Activated CD4-positive, alpha-beta T cell treated with anti-CD3 and anti-CD28 coated beads, Interleukin-2, Interleukin-4, amounts not matched to agents 100 ng/mL and 50 ng/mL, durations not matched to agents 16 hours and 8 hours (primary cell): ENCODE results near the gene PHETA1.
"Not testable (repeated sequence)": the region's sequence is repeated elsewhere in the genome, so short reads cannot be mapped to it uniquely, and the experiment has no call there.

ENCODE experiments used
- DNase-seq: peaks from one replicate; pipeline ENCODE4 v3.0.0-alpha.2; 2020; ENCODE audit warnings: low spot score

PHETA1 gene

GRCh38 chr12:111349748-111350520 lies 19.0 kb downstream of the PHETA1 start:
- no peak for DNase-seq

GRCh38 chr12:111349101-111349747 lies 19.7 kb downstream of the PHETA1 start:
- no peak for DNase-seq

DNA sequence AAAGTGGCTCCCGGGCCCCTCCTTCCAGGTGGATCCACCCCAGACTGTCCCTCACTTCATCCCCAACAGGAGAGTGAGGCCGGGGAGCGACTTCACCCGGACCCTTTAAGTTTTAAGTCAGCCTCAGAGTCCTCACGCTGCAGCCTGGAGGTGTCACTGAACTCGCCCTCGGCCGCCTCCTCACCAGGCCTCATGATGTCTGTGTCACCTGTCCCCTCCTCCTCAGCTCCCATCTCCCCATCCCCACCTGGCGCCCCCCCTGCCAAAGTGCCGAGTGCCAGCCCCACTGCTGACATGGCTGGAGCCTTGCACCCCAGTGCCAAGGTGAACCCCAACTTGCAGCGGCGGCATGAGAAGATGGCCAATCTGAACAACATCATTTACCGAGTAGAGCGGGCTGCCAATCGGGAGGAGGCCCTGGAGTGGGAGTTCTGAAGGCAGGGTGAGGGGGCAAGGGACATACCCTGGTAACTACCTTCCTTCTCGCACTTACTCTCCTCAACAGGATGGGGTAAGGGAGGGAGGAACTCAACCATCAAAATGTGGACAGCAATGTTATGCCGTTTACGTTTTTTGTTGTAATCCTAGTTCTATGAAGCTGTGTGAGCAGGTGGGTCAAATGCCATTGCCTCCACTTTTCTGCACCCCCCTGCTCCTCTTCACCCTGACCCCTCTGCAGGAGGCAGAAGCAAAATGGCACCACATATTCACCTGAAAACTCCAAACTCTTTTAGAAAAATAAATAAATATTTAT lies 20.8 kb downstream of the PHETA1 start:
- no peak for DNase-seq

DNA sequence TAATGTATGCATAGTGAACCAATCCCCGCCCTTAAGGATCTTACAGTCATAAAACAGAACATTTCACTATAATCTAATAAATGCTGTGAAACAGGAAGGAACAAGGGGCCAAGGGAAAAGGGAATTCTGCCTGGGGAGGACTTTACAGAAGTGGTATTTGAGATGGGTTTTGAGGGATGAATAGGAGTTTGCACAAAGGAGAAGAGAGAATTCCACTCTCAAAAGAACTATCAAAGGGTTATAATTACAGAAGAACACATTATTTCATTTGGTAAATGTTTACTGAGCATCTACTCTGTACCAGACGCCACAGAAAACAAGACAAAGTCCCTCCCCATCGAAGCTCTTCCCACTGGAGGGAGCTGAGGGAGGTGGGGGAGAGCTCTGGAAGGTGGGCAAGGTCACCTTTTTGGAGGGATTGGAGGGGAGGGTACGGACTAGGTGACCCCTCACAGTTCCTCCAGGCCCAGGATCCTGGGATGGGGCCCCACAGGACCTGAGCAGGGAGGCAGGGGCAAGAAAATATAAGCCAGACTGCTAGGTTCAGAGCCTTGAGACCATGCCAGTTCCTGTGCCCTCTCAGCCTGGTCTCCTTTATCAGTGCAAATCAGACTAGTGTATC lies 24.5 kb downstream of the PHETA1 start:
- no peak for DNase-seq

DNA sequence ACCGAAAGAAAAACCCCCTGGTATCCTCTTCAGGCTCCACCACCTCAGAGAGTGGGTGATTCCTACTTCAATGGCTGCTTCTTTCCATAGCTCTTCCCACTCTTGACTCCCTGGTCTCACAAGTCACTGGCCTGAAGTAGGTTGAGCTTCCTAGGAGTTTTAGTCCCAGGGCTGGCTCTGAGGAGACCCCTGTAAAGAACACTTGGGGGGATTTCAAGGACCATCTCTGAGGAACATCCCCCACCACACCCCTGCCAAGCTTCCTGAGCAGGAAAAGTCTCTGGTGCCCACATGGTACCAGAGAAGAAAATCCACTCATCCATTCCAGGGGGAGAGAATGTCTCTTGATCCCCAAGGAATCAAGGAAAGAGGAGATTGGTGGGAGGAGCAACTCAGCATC lies 25.7 kb downstream of the PHETA1 start:
- no peak for DNase-seq

GRCh38 chr12:111342376-111342775 lies 26.5 kb downstream of the PHETA1 start:
- no peak for DNase-seq

DNA sequence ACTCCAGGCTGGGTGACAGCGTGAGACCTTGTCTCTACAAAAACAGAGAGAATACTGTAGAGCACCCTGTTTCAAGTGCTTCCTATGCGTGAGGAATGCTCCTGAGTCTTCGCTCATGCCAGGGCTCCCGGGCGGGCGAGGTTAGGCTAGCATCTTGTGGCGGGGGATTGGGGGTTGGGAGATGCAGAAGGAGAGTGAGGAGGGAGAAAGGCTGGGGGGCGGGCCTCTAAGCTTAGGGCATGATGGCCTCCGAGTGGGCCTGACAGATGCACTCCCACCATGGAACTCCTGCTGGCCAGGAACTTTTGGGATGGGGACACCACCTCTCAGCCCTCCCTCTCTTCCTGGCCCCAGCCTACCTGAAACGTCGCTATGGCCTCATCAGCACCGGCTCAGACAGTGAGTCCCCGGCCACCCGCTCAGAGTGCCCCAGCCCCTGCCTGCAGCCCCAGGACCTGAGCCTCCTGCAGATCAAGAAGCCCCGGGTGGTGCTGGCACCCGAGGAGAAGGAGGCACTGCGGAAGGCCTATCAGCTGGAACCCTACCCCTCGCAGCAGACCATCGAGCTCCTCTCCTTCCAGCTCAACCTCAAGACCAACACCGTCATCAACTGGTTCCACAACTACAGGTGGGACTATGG lies 27.3 kb downstream of the PHETA1 start:
- DNase-seq: no peak

DNA sequence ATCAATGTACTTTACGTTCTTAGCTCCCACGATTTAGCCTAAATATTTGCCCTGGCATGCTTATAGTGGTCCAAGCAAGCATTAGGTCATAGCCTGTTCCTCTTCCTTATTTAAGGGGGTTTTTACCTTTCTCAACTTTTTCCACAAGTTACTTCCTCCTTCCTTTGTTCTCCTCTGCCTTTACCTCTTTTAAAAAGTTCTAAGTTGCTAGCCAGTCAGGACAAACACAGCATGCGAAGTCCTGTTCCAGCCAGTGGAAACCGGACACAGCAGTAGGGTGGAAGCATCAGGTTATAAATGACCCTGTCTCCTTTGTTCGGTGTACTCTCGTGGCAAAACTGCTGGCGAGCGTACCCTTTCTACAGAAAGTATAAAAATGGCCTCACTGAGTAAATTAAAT lies 28.2 kb downstream of the PHETA1 start:
- DNase-seq: not testable (repeated sequence)

DNA sequence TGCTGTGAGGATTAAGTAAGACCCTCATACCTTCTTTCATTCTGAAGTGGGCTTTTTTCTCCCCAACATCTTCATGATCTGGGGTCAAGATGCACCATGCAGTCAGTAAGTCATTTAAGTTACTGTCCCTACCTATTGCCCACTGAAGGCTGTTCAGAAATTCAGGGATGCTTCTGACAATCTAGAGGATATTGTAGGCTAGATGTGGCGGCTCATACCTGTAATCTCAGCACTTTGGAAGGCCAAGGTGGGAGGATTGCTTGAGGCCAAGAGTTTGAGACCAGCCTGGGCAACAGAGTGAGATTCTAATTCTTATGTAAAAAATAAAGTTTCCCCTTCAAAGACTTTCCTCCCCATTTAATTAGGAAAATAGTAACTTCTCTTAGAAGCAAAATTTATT lies 28.7 kb downstream of the PHETA1 start:
- DNase-seq: no peak

DNA sequence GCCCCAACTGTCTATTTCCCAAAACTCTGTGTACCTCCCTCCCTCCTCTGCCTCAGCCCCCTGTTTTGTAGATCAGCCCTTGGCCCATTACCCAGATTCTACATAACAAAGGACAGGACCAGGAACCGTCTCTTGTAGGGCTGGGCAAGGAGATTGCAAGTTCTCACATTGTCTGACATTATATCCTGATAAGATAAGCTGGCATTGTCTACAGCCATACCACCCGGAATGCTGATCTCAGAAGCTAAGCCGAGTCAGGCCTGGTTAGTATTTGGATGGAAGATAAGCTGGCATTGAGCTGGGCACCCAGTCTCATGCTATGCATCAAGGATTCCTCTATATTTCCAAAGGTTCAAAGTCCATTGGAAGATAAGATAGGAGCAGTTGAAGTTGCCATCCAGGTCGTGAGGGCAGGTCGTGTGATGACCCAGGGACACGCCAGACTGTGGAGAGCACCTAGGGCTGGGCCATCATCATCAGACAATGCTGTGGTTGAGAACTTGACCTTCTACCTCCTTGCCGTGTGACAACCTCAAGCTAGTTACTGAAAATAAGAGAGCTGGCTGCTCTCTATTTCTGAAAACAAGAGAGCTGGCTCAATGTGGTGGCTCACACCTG lies 29.5 kb downstream of the PHETA1 start:
- DNase-seq: no peak

- no peak for DNase-seq
Measured at GRCh38 chr12:111338096-111338495, 30.8 kb downstream of the PHETA1 start.

- DNase-seq: no peak
Measured at GRCh38 chr12:111337371-111337770, 31.5 kb downstream of the PHETA1 start.

DNA sequence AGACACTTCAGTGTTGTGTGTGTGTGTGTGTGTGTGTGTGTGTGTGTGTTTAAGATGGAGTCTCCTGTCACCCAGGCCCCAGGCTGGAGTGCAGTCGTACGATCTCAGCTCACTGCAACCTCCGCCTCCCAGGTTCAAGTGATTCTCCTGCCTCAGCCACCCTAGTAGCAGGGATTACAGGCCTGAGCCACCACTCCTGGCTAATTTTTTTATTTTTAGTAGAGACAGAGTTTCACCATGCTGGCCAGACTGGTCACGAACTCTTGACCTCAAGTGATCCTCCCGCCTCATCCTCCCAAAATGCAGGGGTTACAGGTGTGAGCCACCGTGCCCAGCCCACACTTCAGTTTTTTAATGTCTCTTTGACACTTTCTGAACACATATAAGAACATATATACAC lies 32.5 kb downstream of the PHETA1 start:
- DNase-seq: not testable (repeated sequence)

GRCh38 chr12:111335811-111336210 lies 33.1 kb downstream of the PHETA1 start:
- no peak for DNase-seq

- DNase-seq: not testable (repeated sequence)
Measured at GRCh38 chr12:111335301-111335700, 33.6 kb downstream of the PHETA1 start.

DNA sequence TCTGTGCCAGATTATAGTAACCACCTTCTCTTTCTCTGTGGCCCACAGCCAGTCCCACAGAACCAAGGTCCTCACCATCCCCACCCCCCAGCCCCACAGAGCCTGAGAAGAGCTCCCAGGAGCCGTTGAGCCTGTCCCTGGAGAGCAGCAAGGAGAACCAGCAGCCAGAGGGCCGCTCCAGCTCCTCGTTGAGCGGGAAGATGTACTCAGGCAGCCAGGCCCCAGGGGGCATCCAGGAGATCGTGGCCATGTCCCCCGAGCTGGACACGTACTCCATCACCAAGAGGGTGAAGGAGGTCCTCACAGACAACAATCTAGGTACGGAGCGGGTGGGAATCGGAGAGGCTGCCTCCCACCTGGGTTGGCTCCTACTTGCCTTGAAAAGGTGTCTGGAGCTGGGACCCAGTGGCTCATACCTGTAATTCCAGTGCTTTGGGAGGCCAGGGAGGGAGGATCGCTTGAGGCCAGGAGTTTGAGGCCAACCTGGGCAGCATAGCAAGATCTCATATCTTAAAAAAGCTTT lies 34.4 kb downstream of the PHETA1 start:
- no peak for DNase-seq

DNA sequence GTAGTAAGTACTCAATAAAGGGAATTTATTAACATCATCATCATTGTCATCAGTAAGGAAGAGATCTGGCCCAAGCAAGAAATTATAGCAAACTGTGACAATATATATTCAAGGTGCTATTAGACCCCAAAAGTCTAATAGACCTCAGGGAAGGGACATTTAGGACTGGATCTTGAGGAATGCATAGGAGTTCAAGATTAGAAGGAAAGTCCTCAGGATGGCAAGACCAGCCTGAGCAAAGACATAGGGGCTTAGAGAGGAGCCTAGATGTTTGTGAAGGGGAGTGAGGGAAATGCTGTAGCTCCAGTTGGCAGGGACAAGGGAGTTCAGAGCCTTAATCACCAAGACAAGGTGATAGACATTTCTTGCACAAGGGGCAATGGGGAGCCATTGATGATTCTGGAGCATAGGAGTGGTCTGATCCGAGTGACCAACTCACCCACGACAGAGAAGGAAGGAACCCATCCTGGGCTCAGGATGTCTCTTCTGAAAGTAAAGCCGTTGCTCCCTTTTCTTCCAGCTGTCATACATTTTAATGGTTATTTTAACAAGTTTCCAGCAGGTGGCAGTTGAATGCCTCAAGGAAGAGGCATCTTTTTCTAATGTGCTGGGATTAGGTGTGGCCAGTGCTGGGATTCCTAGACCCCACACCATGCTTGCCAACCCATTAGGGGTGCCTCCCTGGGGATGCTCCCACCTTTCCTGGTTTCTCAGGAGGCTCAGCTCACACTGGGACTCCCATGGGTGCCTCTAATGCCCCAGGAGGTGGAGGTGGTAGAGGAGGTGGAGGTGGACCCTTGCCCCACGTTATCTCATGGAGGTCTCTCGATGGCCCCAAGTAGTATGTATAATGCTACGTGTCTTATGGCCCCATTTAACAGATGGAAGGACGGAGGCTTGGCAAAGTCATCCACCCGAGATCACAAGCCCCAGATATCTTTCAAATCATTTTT lies 37.8 kb downstream of the PHETA1 start:
- DNase-seq: peak; percentile 11

DNA sequence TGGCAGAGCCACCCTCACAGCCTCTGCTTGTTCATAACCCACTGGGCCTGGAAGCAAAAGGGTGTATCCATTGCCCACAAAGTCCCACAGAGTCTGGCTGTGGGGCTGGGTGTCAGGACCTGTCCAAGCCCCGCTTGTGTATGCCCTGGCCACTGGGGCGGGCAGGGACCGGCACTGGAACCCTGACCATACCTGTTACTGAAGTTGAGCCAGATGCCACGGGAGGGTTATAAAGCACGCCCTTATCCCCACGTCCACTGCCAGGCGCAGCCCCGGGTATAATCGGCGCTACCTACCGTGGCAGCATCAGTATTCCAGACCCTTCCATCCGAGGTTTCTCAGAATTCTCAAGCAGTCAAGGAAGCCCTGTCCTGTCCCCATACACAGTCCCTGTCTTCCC lies 40.8 kb downstream of the PHETA1 start:
- no peak for DNase-seq

DNA sequence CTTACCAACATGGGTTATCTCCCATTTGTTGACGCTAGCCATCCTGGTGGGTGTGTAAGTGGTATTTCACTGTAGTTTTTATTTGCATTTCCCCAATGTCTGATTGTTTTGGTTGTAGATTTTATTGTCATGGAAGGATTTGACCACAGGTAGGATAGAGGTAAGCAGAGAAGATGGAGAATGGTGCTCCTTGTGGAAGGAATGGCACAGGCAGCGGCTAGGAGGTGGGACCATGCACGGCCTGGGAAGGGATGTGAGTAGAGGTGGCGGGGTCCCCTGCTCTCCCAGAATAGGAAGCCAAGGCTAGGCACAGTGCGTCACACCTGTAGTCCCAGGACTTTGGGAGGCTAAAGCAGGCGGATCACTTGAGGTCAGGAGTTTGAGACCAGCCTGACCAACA lies 41.4 kb downstream of the PHETA1 start:
- DNase-seq: no peak
